Trophoblast cell (in vitro differentiated cells and primary cell): ENCODE results near the gene CUTA.

Experiments
- DNase-seq, 2 donors: peaks; one replicate each; pipeline ENCODE4 v3.0.0-alpha.2; 2016
- H2AFZ ChIP-seq: 2 replicates; pipeline ENCODE4 v1.6.1; 2013; ENCODE audit warnings: low read length, moderate library complexity, mild to moderate bottlenecking; ENCODE audit not compliant: insufficient read depth, poor library complexity
- H2AK5ac ChIP-seq: 2 replicates; pipeline ENCODE4 v1.6.1; 2013; ENCODE audit warnings: mild to moderate bottlenecking, low read length
- H2BK120ac ChIP-seq: 2 replicates; pipeline ENCODE4 v1.6.1; 2013; ENCODE audit warnings: low read length, mild to moderate bottlenecking, moderate library complexity; ENCODE audit not compliant: insufficient read depth, poor library complexity
- H2BK12ac ChIP-seq: 2 replicates; pipeline ENCODE4 v1.6.1; 2013; ENCODE audit warnings: mild to moderate bottlenecking, low read length, moderate library complexity
- H2BK5ac ChIP-seq: 2 replicates; pipeline ENCODE4 v1.6.1; 2013; ENCODE audit warnings: low read length, low read depth, moderate library complexity, mild to moderate bottlenecking; ENCODE audit not compliant: poor library complexity
- H3K14ac ChIP-seq: 2 replicates; pipeline ENCODE4 v1.6.1; 2013; ENCODE audit warnings: mild to moderate bottlenecking, low read length
- H3K18ac ChIP-seq: 2 replicates; pipeline ENCODE4 v1.6.1; 2013; ENCODE audit warnings: mild to moderate bottlenecking, low read length
- H3K23ac ChIP-seq: 2 replicates; pipeline ENCODE4 v1.6.1; 2013; ENCODE audit warnings: low read length
- H3K27ac ChIP-seq: 2 replicates; pipeline ENCODE4 v1.5.1; 2013; ENCODE audit warnings: low read depth, mild to moderate bottlenecking, inconsistent platforms, low read length, moderate library complexity
- H3K27me3 ChIP-seq: 2 replicates; pipeline ENCODE4 v1.6.1; 2013; ENCODE audit warnings: inconsistent platforms, mild to moderate bottlenecking, low read length, moderate library complexity; ENCODE audit not compliant: insufficient read depth
- H3K36me3 ChIP-seq, 2 experiments: 1 replicate in 1 of 2; 2 replicates in 1 of 2; pipeline ENCODE4 v1.6.1; 2013; ENCODE audit warnings: low read length in 2 of 2, mild to moderate bottlenecking in 2 of 2, moderate library complexity in 1 of 2; ENCODE audit not compliant: insufficient read depth in 2 of 2, control insufficient read depth in 1 of 2
- H3K4ac ChIP-seq: 2 replicates; pipeline ENCODE4 v1.6.1; 2013; ENCODE audit warnings: low read depth, mild to moderate bottlenecking, low read length, moderate library complexity
- H3K4me1 ChIP-seq, 2 experiments: 1 replicate in 1 of 2; 2 replicates in 1 of 2; pipeline ENCODE4 v1.6.1; 2013; ENCODE audit warnings: low read length in 2 of 2, mild to moderate bottlenecking in 2 of 2, moderate library complexity in 1 of 2; ENCODE audit not compliant: insufficient read depth in 2 of 2, control insufficient read depth in 1 of 2
- H3K4me2 ChIP-seq: 2 replicates; pipeline ENCODE4 v1.6.1; 2013; ENCODE audit warnings: inconsistent platforms, mild to moderate bottlenecking, low read length, moderate library complexity
- H3K4me3 ChIP-seq: 2 replicates; pipeline ENCODE4 v1.5.1; 2013; ENCODE audit warnings: mild to moderate bottlenecking, low read depth, low read length, inconsistent platforms
- H3K79me1 ChIP-seq: one replicate; pipeline ENCODE4 v1.6.1; 2013; ENCODE audit warnings: low read length
- H3K79me2 ChIP-seq: 2 replicates; pipeline ENCODE4 v1.6.1; 2013; ENCODE audit warnings: low read length, mild to moderate bottlenecking; ENCODE audit not compliant: control insufficient read depth, insufficient read depth, poor library complexity
- H3K9ac ChIP-seq: 2 replicates; pipeline ENCODE4 v1.6.1; 2013; ENCODE audit warnings: mild to moderate bottlenecking, low read length
- H3K9me3 ChIP-seq: 2 replicates; pipeline ENCODE4 v1.6.1; 2013; ENCODE audit warnings: low read depth, mild to moderate bottlenecking, control low read depth, inconsistent platforms, low read length; ENCODE audit not compliant: insufficient read depth
- H4K12ac ChIP-seq: 2 replicates; pipeline ENCODE4 v1.6.1; 2013; ENCODE audit warnings: low read depth, mild to moderate bottlenecking, low read length, moderate library complexity
- H4K8ac ChIP-seq: 2 replicates; pipeline ENCODE4 v1.6.1; 2013; ENCODE audit warnings: low read depth, mild to moderate bottlenecking, low read length, moderate library complexity
- H4K91ac ChIP-seq: one replicate; pipeline ENCODE4 v1.6.1; 2013; ENCODE audit warnings: low read depth, mild to moderate bottlenecking, low read length, moderate library complexity
- WGBS: extraction: QIAGEN DNeasy Blood & Tissue Kit; methylation state at CpG from one replicate; pipeline ENCODE4 v1.1.7; 2013; ENCODE audit warnings: missing lambda C conversion rate; ENCODE audit not compliant: insufficient read length, insufficient coverage; ENCODE audit errors: extremely low coverage; 5-methylcytosine and 5-hydroxymethylcytosine counted together

The CUTA gene

GRCh38 chr6:33446356-33446755 lies 28.4 kb upstream of the CUTA start:
- H3K4me3 ChIP-seq: no peak overlapping the region
- no peak for DNase-seq

GRCh38 chr6:33445119-33445603 lies 27.3 kb upstream of the CUTA start:
- no peak overlapping the region for H2BK12ac ChIP-seq
- no peak overlapping the region for H2BK5ac ChIP-seq
- no peak overlapping the region for H4K12ac ChIP-seq
- no peaks in the 10 kb centered on the region for H3K79me2 ChIP-seq
- H3K79me1 ChIP-seq: no peaks in the 10 kb centered on the region
- H3K27ac ChIP-seq: no peak overlapping the region
- no peak overlapping the region for H3K4me3 ChIP-seq
- H3K23ac ChIP-seq: no peak overlapping the region
- no peak overlapping the region for H3K18ac ChIP-seq
- no peak overlapping the region for H4K8ac ChIP-seq
- no peaks in the 10 kb centered on the region for H3K4me1 ChIP-seq
- no peak overlapping the region for H2AK5ac ChIP-seq
- H3K14ac ChIP-seq: no peak overlapping the region
- WGBS: no CpG with 5 or more reads among the region's 3 CpGs
- peaks cover 2% of the 10 kb centered on the region for H3K9me3 ChIP-seq
- no peak overlapping the region for H2AFZ ChIP-seq
- no peaks in the 10 kb centered on the region for H3K27me3 ChIP-seq
- no peak overlapping the region for H3K4ac ChIP-seq
- no peak overlapping the region for H2BK120ac ChIP-seq
- peaks cover 68 to 76% of the 10 kb centered on the region in 2 experiments for H3K36me3 ChIP-seq
- H3K4me2 ChIP-seq: no peak overlapping the region
- no peak overlapping the region for H4K91ac ChIP-seq
- H3K9ac ChIP-seq: no peak overlapping the region
- DNase-seq: peak in 1 of 2 donors; percentile 10

More at GRCh38 chr6:33446356-33446755, 28.4 kb upstream of the CUTA start:
- H3K9me3 ChIP-seq: peaks cover 2% of the 10 kb centered on the region
- H3K18ac ChIP-seq: no peak overlapping the region
- H4K8ac ChIP-seq: no peak overlapping the region
- no peak overlapping the region for H2BK5ac ChIP-seq
- no peaks in the 10 kb centered on the region for H3K4me1 ChIP-seq
- no peaks in the 10 kb centered on the region for H3K27me3 ChIP-seq
- H3K23ac ChIP-seq: no peak overlapping the region
- no peak overlapping the region for H3K27ac ChIP-seq
- H3K14ac ChIP-seq: no peak overlapping the region
- H3K79me2 ChIP-seq: no peaks in the 10 kb centered on the region
- no peak overlapping the region for H3K4me2 ChIP-seq
- H3K9ac ChIP-seq: no peak overlapping the region
- no peak overlapping the region for H4K91ac ChIP-seq
- H3K79me1 ChIP-seq: no peaks in the 10 kb centered on the region
- H4K12ac ChIP-seq: no peak overlapping the region
- H3K4ac ChIP-seq: no peak overlapping the region
- H2AFZ ChIP-seq: no peak overlapping the region
- H2BK120ac ChIP-seq: no peak overlapping the region
- H3K36me3 ChIP-seq: peaks cover 59 to 66% of the 10 kb centered on the region in 2 experiments
- no peak overlapping the region for H2BK12ac ChIP-seq
- H2AK5ac ChIP-seq: no peak overlapping the region
- no CpG with 5 or more reads among the region's 10 CpGs for WGBS

GRCh38 chr6:33443619-33444504 lies 26.0 kb upstream of the CUTA start:
- no CpG with 5 or more reads among the region's 18 CpGs for WGBS
- H2AFZ ChIP-seq: no peak overlapping the region
- H4K12ac ChIP-seq: no peak overlapping the region
- H2BK12ac ChIP-seq: no peak overlapping the region
- peaks cover 2% of the 10 kb centered on the region for H3K9me3 ChIP-seq
- no peak overlapping the region for H3K23ac ChIP-seq
- H4K91ac ChIP-seq: no peak overlapping the region
- no peak overlapping the region for H3K4me3 ChIP-seq
- H3K14ac ChIP-seq: no peak overlapping the region
- no peaks in the 10 kb centered on the region for H3K4me1 ChIP-seq
- H3K18ac ChIP-seq: no peak overlapping the region
- no peak overlapping the region for H3K9ac ChIP-seq
- H3K4ac ChIP-seq: no peak overlapping the region
- H2AK5ac ChIP-seq: no peak overlapping the region
- no peak overlapping the region for H3K27ac ChIP-seq
- H4K8ac ChIP-seq: no peak overlapping the region
- DNase-seq: no peak
- H2BK120ac ChIP-seq: no peak overlapping the region
- peaks cover 68 to 73% of the 10 kb centered on the region in 2 experiments for H3K36me3 ChIP-seq
- H3K4me2 ChIP-seq: no peak overlapping the region
- no peaks in the 10 kb centered on the region for H3K27me3 ChIP-seq
- H2BK5ac ChIP-seq: no peak overlapping the region
- H3K79me2 ChIP-seq: no peaks in the 10 kb centered on the region
- H3K79me1 ChIP-seq: no peaks in the 10 kb centered on the region

- Histone ChIP-seq H3K23ac (no peak overlapping the region), H4K12ac (no peak overlapping the region), H2AFZ (no peak overlapping the region), H3K18ac (no peak overlapping the region), H3K79me1 (no peaks in the 10 kb centered on the region), H2BK120ac (no peak overlapping the region), H3K4me1 (no peaks in the 10 kb centered on the region), H3K27ac (no peak overlapping the region), H4K91ac (no peak overlapping the region), H2BK5ac (no peak overlapping the region), H3K14ac (no peak overlapping the region), H2AK5ac (no peak overlapping the region), H3K9ac (no peak overlapping the region), H3K4ac (no peak overlapping the region), H3K4me3 (peak overlapping the region; percentile 9), H3K27me3 (no peaks in the 10 kb centered on the region), H3K4me2 (no peak overlapping the region), H2BK12ac (no peak overlapping the region), H3K79me2 (no peaks in the 10 kb centered on the region), H4K8ac (no peak overlapping the region), H3K36me3 (peaks cover 68 to 73% of the 10 kb centered on the region in 2 experiments), H3K9me3 (peaks cover 2% of the 10 kb centered on the region)
- no CpG with 5 or more reads among the region's 17 CpGs for WGBS
- no peak for DNase-seq
These were observed 25.1 kb upstream of the CUTA start for GRCh38 chr6:33443025-33443424.
